Activated naive CD4-positive, alpha-beta T cell treated with anti-CD3 and anti-CD28 coated beads for 36 hours (primary cell): ENCODE measurements around the gene ABCB1. TPM values are rescaled to one million over a fixed set of nuclear protein-coding genes. Genes with fewer than 3 reads are reported as not detected.

Experiments
- CTCF ChIA-PET: fragments of 350-600 bp; sonication (Branson Sonifier 250); formaldehyde crosslinking; loops from one replicate; lab custom pipeline; 2021; ENCODE audit warnings: antibody characterized with exemption; lab: Charles Lee
- DNase-seq: peaks from one replicate; pipeline ENCODE4 v3.0.0-alpha.2; 2020
- H3K27ac Mint-ChIP-seq: one replicate; pipeline ENCODE4 v1.8.0; 2021; ENCODE audit warnings: mild to moderate bottlenecking, mixed read lengths
- H3K27me3 Mint-ChIP-seq: one replicate; pipeline ENCODE4 v1.8.0; 2021; ENCODE audit warnings: low read depth, mixed read lengths
- H3K36me3 Mint-ChIP-seq: one replicate; pipeline ENCODE4 v1.8.0; 2021; ENCODE audit warnings: low read depth, mixed read lengths
- H3K4me1 Mint-ChIP-seq: one replicate; pipeline ENCODE4 v1.8.0; 2021; ENCODE audit warnings: low read depth, mixed read lengths
- H3K4me3 Mint-ChIP-seq: one replicate; pipeline ENCODE4 v1.8.0; 2021; ENCODE audit warnings: mild to moderate bottlenecking, moderate library complexity, mixed read lengths
- H3K9me3 Mint-ChIP-seq: one replicate; pipeline ENCODE4 v1.8.0; 2021; ENCODE audit warnings: mixed read lengths
- intact Hi-C: fragments of 100-400 bp; cut with micrococcal nuclease; formaldehyde crosslinking; loops from one replicate; pipeline ENCODE4 v1.15.1; 2023
- total RNA-seq, 2 experiments: library from RNA; stranded (reverse); gene quantifications; one replicate each; pipeline ENCODE4 v1.2.3, GENCODE V29; 2021

ABCB1 gene
- total RNA-seq, 2 experiments from 2014 or later = 2.3 to 3.5 TPM

DNA sequence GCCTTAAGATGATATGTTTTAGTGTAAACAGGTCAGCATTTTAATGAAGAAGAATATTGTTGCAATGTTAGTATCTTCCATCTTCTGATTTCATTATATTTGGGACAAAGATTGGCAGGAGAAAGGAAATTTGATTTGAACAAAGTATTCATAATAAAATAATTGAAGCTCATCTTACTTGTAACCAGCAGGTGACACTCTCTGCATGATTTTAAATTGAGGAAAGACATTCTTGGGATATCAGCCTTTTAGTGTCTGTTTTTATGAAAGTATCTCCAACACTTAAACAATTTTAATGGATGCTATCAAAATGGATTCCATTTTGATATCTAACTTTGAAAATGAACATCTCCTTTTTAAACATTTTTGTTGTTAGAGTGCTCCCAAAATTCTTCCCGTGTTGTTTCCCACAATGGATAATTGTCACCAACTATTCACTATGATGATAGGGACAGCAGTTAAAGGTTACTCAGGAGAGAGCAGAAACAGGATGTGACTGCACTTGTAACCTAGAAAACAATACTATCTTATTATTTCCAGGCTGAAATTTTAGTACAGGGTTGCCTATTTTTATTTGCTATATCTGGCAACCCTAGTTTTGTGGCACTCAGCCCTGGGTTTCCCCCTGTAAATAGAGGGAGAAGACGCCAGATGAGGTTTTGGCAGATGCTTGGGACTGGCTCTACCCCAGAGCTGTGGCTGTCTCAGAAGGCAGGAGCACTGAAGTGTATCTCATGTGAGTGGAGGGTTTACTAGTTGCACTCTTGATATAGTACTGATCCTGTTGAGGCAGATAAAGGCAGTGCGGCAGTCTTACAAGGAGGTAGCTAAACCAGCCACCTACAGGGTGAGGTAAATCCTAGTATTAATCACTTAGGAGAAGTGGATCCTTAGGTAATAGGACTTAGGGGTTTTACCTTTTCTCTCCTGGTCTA is 94.2 kb downstream of the ABCB1 start:
- intact Hi-C loops = loop anchor here (1.0 to 5.0 kb wide), 7 partner anchors 95 to 711 kb away; no protein-coding TSS in a partner anchor
- no peak overlapping the region for H3K4me3 Mint-ChIP-seq
- DNase-seq = no peak
- H3K9me3 Mint-ChIP-seq = no peaks in the 10 kb centered on the region
- H3K27ac Mint-ChIP-seq = no peak overlapping the region
- CTCF ChIA-PET = interaction anchor here (0.5 to 1.4 kb wide), 5 partner anchors 9 to 854 kb away, joined by 3 to 4 read pairs (median 3); no protein-coding TSS in a partner anchor
- no peaks in the 10 kb centered on the region for H3K36me3 Mint-ChIP-seq
- no peaks in the 10 kb centered on the region for H3K27me3 Mint-ChIP-seq
- no peaks in the 10 kb centered on the region for H3K4me1 Mint-ChIP-seq

DNA sequence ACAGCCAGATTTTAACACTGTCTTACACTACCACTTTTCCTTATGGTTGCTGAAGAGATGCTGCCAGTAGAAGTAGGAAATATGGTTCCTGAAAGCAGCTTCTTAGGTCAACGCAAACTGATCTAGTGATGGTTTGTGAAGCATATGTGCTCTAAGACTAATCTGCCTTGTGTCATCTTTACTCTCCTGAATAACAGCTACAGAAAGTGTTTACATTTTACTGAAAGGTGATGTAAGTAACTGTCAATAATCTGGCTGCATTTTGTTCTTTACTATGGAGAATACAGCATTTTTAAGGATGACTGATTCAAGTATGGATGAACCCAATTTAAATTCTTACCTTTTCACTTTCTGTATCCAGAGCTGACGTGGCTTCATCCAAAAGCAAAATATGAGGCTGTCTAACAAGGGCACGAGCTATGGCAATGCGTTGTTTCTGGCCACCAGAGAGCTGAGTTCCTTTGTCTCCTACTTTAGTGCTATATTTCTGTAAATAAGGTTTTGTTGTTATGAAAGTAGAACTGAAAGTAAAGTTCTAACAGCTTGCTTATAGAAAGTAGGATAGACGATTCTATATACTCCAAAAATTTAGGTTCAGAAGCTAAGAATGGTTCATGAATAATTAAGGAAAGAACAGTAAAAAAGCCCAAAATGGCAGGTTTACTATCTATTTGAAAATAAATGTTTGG is 95.0 kb downstream of the ABCB1 start:
- DNase-seq = no peak
- CTCF ChIA-PET = interaction anchor here (0.5 to 1.4 kb wide), 5 partner anchors 9 to 855 kb away, joined by 3 to 4 read pairs (median 3); no protein-coding TSS in a partner anchor
- H3K4me3 Mint-ChIP-seq = no peak overlapping the region
- H3K27ac Mint-ChIP-seq = no peak overlapping the region
- no peaks in the 10 kb centered on the region for H3K27me3 Mint-ChIP-seq
- H3K36me3 Mint-ChIP-seq = no peaks in the 10 kb centered on the region
- no peaks in the 10 kb centered on the region for H3K9me3 Mint-ChIP-seq
- no peaks in the 10 kb centered on the region for H3K4me1 Mint-ChIP-seq
- intact Hi-C loops = loop anchor here (1.0 to 5.0 kb wide), 7 partner anchors 96 to 712 kb away; no protein-coding TSS in a partner anchor

DNA sequence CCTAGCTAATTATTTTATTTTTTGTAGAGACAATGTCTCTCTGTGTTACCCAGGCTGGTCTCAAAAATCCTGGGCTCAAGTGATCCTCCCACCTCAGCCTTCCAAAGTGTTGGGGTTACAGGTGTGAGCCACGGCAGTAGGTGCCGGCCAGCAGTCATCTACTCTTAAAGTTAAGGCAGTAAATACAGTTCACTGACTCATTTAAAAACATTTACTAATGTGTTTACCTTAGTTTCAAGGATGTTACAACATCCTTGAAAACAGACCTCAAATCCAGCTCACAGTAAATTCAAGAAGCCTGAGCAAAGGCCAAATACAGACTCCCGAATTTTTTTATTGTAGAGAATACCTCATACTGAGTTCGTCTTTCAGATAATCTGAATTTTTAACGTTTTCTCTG is 95.6 kb downstream of the ABCB1 start:
- Mint-ChIP-seq H3K27ac (no peak overlapping the region), H3K4me3 (no peak overlapping the region), H3K36me3 (no peaks in the 10 kb centered on the region), H3K27me3 (no peaks in the 10 kb centered on the region), H3K9me3 (no peaks in the 10 kb centered on the region), H3K4me1 (no peaks in the 10 kb centered on the region)
- intact Hi-C loops = loop anchor here (5.0 kb wide), 3 partner anchors 292 to 712 kb away; no protein-coding TSS in a partner anchor
- CTCF ChIA-PET = interaction anchor here (1.3 to 1.4 kb wide), 2 partner anchors 8 to 665 kb away, joined by 3 to 4 read pairs; no protein-coding TSS in a partner anchor
- DNase-seq = no peak

DNA sequence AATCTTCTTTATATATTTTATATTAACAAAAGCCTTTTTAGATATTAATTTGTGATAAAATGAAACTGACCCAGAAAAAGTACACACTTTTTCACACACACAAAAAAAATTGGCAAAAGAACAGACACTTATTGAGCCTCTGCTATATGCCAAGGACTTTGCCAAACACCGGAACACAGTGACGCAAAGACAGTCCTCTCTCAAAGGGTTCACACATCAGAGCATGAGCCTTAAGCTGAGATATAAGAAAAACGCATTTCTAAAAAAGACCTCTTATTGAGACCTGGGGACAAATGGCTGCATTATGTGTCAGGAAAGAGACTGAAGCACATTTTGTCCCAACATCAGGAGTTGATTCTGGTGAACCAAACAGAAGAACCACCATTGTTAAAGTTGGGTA is 101.2 kb downstream of the ABCB1 start:
- DNase-seq = no peak

DNA sequence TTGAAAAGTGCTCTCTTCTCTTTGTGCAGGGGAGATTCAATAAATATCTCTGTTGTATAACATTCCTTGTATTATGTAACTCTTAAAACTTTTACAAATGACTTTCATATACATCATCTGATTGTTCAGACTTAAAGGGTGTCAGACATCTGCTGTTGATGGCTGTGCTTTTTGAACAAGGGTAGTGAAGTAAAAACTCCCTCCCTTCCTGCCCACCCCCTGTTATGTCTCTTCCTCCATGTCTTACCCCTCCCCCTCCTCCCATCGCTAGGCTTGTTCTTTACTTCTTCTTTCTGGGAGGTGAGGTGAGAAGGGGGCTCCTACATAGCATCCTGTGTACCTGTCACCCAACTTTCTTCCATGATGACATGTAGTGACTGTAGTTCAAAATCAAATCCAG is 101.8 kb downstream of the ABCB1 start:
- peaks cover 2% of the 10 kb centered on the region for H3K27me3 Mint-ChIP-seq
- no peak overlapping the region for H3K4me3 Mint-ChIP-seq
- H3K9me3 Mint-ChIP-seq = no peaks in the 10 kb centered on the region
- H3K4me1 Mint-ChIP-seq = no peaks in the 10 kb centered on the region
- no peak overlapping the region for H3K27ac Mint-ChIP-seq
- intact Hi-C loops = no loop called here
- no peaks in the 10 kb centered on the region for H3K36me3 Mint-ChIP-seq
- no peak for DNase-seq
- CTCF ChIA-PET = no interaction called here

More for the DNA sequence above, 101.2 kb downstream of the ABCB1 start:
- CTCF ChIA-PET = no interaction called here
- no peak overlapping the region for H3K4me3 Mint-ChIP-seq
- H3K9me3 Mint-ChIP-seq = no peaks in the 10 kb centered on the region
- no peaks in the 10 kb centered on the region for H3K36me3 Mint-ChIP-seq
- H3K27ac Mint-ChIP-seq = no peak overlapping the region
- intact Hi-C loops = no loop called here
- no peaks in the 10 kb centered on the region for H3K4me1 Mint-ChIP-seq
- H3K27me3 Mint-ChIP-seq = peaks cover 2% of the 10 kb centered on the region

DNA sequence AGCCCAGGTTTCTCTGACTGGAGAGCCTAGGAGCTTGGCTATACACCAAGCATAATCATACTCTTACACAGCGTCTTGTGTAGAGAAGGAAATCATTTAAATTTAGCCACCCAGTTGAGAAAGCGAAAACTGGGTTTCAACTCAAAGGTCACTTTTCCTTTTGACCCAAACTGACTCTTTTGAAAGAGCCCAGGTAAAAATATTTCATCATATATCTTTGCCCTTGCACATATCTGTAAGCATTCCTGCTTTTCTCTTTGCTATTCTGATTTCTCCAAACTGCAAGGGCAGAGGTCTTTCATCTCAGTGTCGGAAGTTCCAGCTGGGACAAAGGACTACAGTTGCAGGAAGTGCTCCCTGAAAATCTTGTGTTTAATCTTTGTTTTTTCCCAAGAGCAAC is 103.2 kb downstream of the ABCB1 start:
- intact Hi-C loops = no loop called here
- H3K27me3 Mint-ChIP-seq = peaks cover 2% of the 10 kb centered on the region
- no peak for DNase-seq
- no peaks in the 10 kb centered on the region for H3K36me3 Mint-ChIP-seq
- no peak overlapping the region for H3K4me3 Mint-ChIP-seq
- no peaks in the 10 kb centered on the region for H3K4me1 Mint-ChIP-seq
- no peaks in the 10 kb centered on the region for H3K9me3 Mint-ChIP-seq
- CTCF ChIA-PET = interaction anchor here (1.2 kb wide), 1 partner anchor 8 kb away, joined by 3 read pairs; no protein-coding TSS in a partner anchor
- H3K27ac Mint-ChIP-seq = no peak overlapping the region

DNA sequence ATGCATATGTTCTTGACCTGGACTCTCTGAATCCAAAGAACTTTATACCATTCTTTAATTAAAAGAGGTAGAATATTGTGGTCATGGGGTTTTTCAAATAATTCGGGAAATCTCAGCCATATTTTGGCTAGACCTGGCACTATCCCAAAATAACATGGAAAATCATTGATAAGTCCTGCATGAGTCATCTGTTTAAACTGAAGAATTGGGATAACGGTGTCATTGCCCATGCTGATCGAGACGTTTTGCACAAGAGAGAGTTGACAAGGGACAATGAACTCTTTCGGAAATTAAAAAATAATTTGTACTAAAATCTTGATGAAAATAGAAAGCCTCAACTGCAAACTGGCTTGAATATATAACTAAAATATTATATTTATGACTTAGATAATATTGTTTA is 105.3 kb downstream of the ABCB1 start:
- DNase-seq = no peak
- H3K36me3 Mint-ChIP-seq = no peaks in the 10 kb centered on the region
- H3K27me3 Mint-ChIP-seq = peaks cover 5% of the 10 kb centered on the region
- H3K4me1 Mint-ChIP-seq = no peaks in the 10 kb centered on the region
- CTCF ChIA-PET = no interaction called here
- H3K27ac Mint-ChIP-seq = no peak overlapping the region
- intact Hi-C loops = no loop called here
- H3K4me3 Mint-ChIP-seq = no peak overlapping the region
- no peaks in the 10 kb centered on the region for H3K9me3 Mint-ChIP-seq

DNA sequence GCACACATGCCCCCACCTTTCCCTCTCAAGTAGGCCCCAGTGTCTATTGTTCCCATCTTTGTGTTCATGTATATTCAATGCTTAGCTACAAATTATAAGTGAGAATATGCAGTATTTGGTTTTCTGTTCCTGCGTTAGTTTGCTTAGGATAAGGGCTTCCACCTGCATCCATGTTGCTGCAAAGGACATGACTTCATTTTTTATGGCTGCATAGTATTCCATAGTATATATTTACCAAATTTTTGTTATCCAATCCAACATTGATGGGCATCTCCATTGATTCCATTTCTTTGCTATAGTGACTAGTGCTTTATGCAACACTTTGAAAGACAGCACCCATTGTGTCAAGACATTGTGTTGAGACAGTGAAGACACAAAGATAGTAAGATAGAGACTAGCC is 106.2 kb downstream of the ABCB1 start:
- Mint-ChIP-seq H3K27ac (no peak overlapping the region), H3K9me3 (no peaks in the 10 kb centered on the region), H3K4me1 (no peaks in the 10 kb centered on the region), H3K27me3 (peaks cover 5% of the 10 kb centered on the region), H3K36me3 (no peaks in the 10 kb centered on the region), H3K4me3 (no peak overlapping the region)
- CTCF ChIA-PET = no interaction called here
- DNase-seq = no peak
- intact Hi-C loops = no loop called here

DNA sequence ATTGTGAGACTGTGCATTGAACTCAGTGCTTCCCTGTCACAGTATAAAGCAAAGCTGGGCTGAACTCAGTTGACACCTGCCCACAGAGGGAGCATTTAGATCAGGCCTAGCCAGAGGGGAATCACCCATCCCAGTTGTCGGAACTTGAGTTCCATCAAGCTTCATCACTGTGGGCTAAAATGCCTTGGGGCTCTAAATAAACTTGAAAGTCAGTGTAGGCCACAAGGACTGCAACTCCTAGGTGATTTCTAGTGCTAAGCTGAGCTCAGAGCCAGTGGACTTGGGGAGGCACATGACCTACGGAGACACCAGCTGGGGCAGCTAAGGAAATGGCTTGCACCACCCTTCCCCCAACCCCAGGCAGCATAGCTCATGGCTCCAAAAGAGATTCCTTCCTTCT is 117.6 kb downstream of the ABCB1 start:
- no peaks in the 10 kb centered on the region for H3K36me3 Mint-ChIP-seq
- no peaks in the 10 kb centered on the region for H3K9me3 Mint-ChIP-seq
- intact Hi-C loops = no loop called here
- peaks cover 14% of the 10 kb centered on the region for H3K27me3 Mint-ChIP-seq
- no peaks in the 10 kb centered on the region for H3K4me1 Mint-ChIP-seq
- no peak overlapping the region for H3K27ac Mint-ChIP-seq
- DNase-seq = no peak
- no peak overlapping the region for H3K4me3 Mint-ChIP-seq
- CTCF ChIA-PET = no interaction called here

DNA sequence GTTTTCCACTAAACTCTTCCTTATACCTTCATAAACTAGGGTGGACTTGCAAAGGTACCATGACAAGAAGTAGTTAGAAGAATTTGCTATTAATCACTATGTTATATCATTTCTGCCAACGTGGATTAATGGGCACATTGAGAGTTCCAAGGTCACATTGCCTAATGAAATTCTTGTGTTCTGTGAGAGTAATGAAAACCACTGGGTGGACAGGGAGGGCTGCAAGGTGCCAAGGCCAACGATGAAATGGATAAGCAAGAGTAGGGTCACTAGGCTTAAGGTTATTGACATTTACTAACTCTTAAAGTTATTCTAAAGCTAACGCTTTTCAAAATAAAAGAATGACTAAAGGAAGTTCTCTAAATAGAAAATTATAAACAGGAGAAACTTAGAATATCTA is 118.6 kb downstream of the ABCB1 start:
- H3K36me3 Mint-ChIP-seq = no peaks in the 10 kb centered on the region
- peaks cover 19% of the 10 kb centered on the region for H3K27me3 Mint-ChIP-seq
- intact Hi-C loops = no loop called here
- no peak for DNase-seq
- no peak overlapping the region for H3K4me3 Mint-ChIP-seq
- CTCF ChIA-PET = interaction anchor here (0.7 kb wide), 1 partner anchor 465 kb away, joined by 4 read pairs; no protein-coding TSS in a partner anchor
- no peaks in the 10 kb centered on the region for H3K9me3 Mint-ChIP-seq
- H3K27ac Mint-ChIP-seq = no peak overlapping the region
- no peaks in the 10 kb centered on the region for H3K4me1 Mint-ChIP-seq

DNA sequence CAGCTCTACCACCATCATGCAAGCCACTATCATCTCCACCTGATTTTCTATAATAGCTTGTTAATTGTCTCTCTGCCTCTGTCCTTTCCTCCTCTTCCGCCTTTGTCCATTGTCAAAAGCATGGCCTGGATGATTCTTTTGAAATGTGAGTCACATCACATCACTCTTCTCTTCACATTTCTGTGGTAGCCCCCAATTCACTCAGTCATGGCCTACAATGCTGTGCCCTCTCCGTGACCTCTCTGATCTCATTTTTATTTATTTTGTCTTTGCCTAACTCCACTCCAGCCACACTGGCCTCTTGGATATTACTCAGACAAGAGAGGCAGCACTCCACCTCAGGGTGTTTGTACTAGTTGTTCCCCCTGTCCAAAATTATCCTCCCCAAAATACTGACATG is 120.3 kb downstream of the ABCB1 start:
- intact Hi-C loops = no loop called here
- H3K36me3 Mint-ChIP-seq = no peaks in the 10 kb centered on the region
- no peak for DNase-seq
- H3K4me1 Mint-ChIP-seq = no peaks in the 10 kb centered on the region
- no peaks in the 10 kb centered on the region for H3K9me3 Mint-ChIP-seq
- H3K27ac Mint-ChIP-seq = no peak overlapping the region
- H3K4me3 Mint-ChIP-seq = no peak overlapping the region
- CTCF ChIA-PET = no interaction called here
- H3K27me3 Mint-ChIP-seq = peaks cover 27% of the 10 kb centered on the region

DNA sequence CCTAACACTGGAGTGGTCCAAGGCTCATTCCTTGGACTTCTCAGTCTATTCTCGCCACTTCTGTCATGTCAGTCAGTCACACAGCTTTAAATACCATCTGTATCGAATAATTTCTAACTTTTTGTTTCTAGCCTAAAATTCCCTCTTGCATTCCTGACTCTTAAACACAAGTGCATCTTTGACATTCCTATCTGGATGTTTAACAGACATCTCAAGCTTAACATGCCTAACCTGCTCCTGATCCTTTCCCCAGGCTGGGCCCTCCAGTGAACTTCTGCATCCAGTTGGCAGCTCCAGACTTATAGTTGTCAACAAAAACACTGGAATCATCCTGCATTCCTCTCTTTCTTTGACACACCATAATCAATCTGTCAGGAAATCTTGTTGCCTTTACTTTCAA is 120.7 kb downstream of the ABCB1 start:
- Mint-ChIP-seq H3K27me3 (peaks cover 27% of the 10 kb centered on the region), H3K4me1 (peaks cover 1% of the 10 kb centered on the region), H3K27ac (no peak overlapping the region), H3K9me3 (no peaks in the 10 kb centered on the region), H3K36me3 (no peaks in the 10 kb centered on the region), H3K4me3 (no peak overlapping the region)
- intact Hi-C loops = no loop called here
- CTCF ChIA-PET = no interaction called here
- no peak for DNase-seq
